Progenitor cell of endocrine pancreas (in vitro differentiated cells): ENCODE results near the gene DGKB. TPM values are rescaled to one million over a fixed set of nuclear protein-coding genes. Genes with fewer than 3 reads are reported as not detected.
"Not testable (repeated sequence)": the region's sequence is repeated elsewhere in the genome, so short reads cannot be mapped to it uniquely, and the experiment has no call there.

Experiments
- DNase-seq: peaks from one replicate; pipeline ENCODE4 v3.0.0; 2021; ENCODE audit warnings: low spot score; ENCODE audit not compliant: unreplicated experiment
- H3K27ac Mint-ChIP-seq: 2 replicates; pipeline ENCODE4 v1.8.0; 2021; ENCODE audit warnings: mild to moderate bottlenecking, moderate library complexity, mixed read lengths
- H3K27me3 Mint-ChIP-seq: 2 replicates; pipeline ENCODE4 v1.8.0; 2021; ENCODE audit warnings: mixed read lengths
- H3K36me3 Mint-ChIP-seq: 2 replicates; pipeline ENCODE4 v1.8.0; 2022; ENCODE audit warnings: mixed read lengths; ENCODE audit not compliant: insufficient read depth
- H3K4me1 Mint-ChIP-seq: 2 replicates; pipeline ENCODE4 v1.8.0; 2021; ENCODE audit warnings: low read depth, mixed read lengths
- H3K4me3 Mint-ChIP-seq: 2 replicates; pipeline ENCODE4 v1.8.0; 2021; ENCODE audit warnings: low read depth, mild to moderate bottlenecking, moderate library complexity, mixed read lengths
- H3K9me3 Mint-ChIP-seq: 2 replicates; pipeline ENCODE4 v1.8.0; 2021; ENCODE audit warnings: low read depth, mixed read lengths
- CTCF ChIP-seq: fragments of 200-600 bp; sonication (generic); IDR thresholded peaks from one replicate; pipeline ENCODE4 v1.5.0; 2021; ENCODE audit warnings: antibody characterized with exemption, mild to moderate bottlenecking; ENCODE audit not compliant: unreplicated experiment
- total RNA-seq: library from RNA; stranded (reverse); gene quantifications from 2 replicates; pipeline ENCODE4 v1.2.1, GENCODE V29; 2021

Gene DGKB
- total RNA-seq, 1 donor from 2014 or later = 0.74 TPM

DNA sequence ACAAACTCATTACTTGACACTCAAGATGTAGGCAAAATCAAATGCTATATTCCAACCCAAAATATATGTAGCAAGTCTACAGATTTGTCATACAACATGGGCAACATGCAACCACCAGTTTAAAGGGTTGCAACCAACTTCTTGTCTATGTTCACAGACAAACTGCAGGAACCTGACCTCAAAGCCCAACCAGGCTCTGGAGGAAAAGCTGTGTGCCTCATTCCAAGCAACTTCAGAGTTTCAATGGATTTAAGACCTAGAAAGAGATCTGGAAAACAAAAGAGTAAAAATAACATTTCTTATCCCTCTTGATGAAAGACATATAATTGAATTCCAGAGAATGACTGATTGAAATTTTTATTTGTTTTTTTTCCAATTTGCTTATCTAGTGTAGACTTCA is 612.6 kb downstream of the DGKB start:
- no peak for TF ChIP-seq CTCF
- no peaks in the 10 kb centered on the region for H3K9me3 Mint-ChIP-seq
- no peak overlapping the region for H3K4me3 Mint-ChIP-seq
- peaks cover 4% of the 10 kb centered on the region for H3K4me1 Mint-ChIP-seq
- H3K27me3 Mint-ChIP-seq = no peaks in the 10 kb centered on the region
- no peak for DNase-seq
- no peak overlapping the region for H3K27ac Mint-ChIP-seq
- no peaks in the 10 kb centered on the region for H3K36me3 Mint-ChIP-seq

- Mint-ChIP-seq H3K27ac (no peak overlapping the region), H3K27me3 (no peaks in the 10 kb centered on the region), H3K4me3 (no peak overlapping the region), H3K9me3 (no peaks in the 10 kb centered on the region), H3K4me1 (peaks cover 2% of the 10 kb centered on the region), H3K36me3 (no peaks in the 10 kb centered on the region)
- DNase-seq = no peak
- no peak for TF ChIP-seq CTCF
These were observed 613.9 kb downstream of the DGKB start for GRCh38 chr7:14288701-14289100.

DNA sequence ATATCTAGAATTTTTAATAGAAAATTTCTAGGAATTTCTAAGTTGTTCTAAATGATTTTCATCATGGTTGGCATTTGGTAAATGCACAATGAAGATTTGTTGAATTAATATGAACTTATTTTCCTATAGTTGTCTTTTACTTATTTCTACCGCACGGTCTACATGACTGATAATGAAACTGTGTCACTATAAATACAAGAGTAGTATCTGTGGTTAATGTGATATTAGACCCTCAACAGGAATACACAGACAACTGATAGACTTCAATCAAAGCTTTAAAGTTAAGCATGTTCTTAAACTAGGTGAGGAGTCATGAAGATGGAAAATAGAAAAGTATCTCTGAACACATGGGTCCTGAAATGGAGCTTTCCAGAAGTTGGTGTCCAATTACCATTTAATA is 615.2 kb downstream of the DGKB start:
- H3K4me1 Mint-ChIP-seq = no peaks in the 10 kb centered on the region
- H3K36me3 Mint-ChIP-seq = no peaks in the 10 kb centered on the region

DNA sequence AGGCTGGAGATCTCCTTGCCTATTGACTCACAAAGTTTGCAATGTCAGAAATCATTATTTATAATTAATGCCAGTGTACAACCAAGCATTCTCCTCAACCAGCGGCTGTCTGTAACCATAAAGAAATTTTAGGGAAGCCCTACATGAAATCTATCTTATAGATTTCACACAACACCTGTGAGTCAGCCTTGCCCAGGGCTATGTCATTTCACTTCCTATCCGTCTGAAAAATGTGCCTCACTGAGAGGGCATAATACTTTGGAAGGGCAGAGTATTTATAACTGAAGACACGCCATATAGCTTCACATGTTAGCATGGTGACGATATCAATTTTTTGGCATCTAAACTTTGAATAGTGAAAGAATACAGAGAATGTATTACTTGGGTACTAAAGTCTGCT is 616.5 kb downstream of the DGKB start:
- no peak overlapping the region for H3K4me3 Mint-ChIP-seq
- no peaks in the 10 kb centered on the region for H3K9me3 Mint-ChIP-seq
- no peak for DNase-seq
- H3K4me1 Mint-ChIP-seq = no peaks in the 10 kb centered on the region
- H3K27me3 Mint-ChIP-seq = no peaks in the 10 kb centered on the region
- TF ChIP-seq CTCF = no peak
- H3K27ac Mint-ChIP-seq = no peak overlapping the region
- no peaks in the 10 kb centered on the region for H3K36me3 Mint-ChIP-seq

More for the DNA sequence above, 615.2 kb downstream of the DGKB start:
- TF ChIP-seq CTCF = no peak
- no peaks in the 10 kb centered on the region for H3K9me3 Mint-ChIP-seq
- H3K4me3 Mint-ChIP-seq = no peak overlapping the region
- H3K27ac Mint-ChIP-seq = no peak overlapping the region
- H3K27me3 Mint-ChIP-seq = no peaks in the 10 kb centered on the region
- no peak for DNase-seq

GRCh38 chr7:14279065-14279871 is 623.3 kb downstream of the DGKB start:
- DNase-seq = peak; percentile 15
- not testable (repeated sequence) for H3K9me3 Mint-ChIP-seq, H3K27me3 Mint-ChIP-seq, H3K4me1 Mint-ChIP-seq, H3K36me3 Mint-ChIP-seq
- Mint-ChIP-seq H3K4me3 (peak overlapping the region; percentile 80), H3K27ac (peak overlapping the region; percentile 76)

- Mint-ChIP-seq H3K27me3 (no peaks in the 10 kb centered on the region), H3K4me3 (no peak overlapping the region), H3K36me3 (no peaks in the 10 kb centered on the region), H3K4me1 (peaks cover 1% of the 10 kb centered on the region), H3K27ac (no peak overlapping the region), H3K9me3 (peaks cover 3% of the 10 kb centered on the region)
- TF ChIP-seq CTCF = no peak
- DNase-seq = no peak
These were observed 627.2 kb downstream of the DGKB start for GRCh38 chr7:14275356-14275755.
